ENCODE data around the gene MYO1B.

MYO1B gene

GRCh38 chr2:191301971-191302370 is 56.8 kb downstream of the MYO1B start:
- DNase-seq = no peak

GRCh38 chr2:191302459-191303139 is 57.4 kb downstream of the MYO1B start:
- no peak for DNase-seq

- no peak for DNase-seq
These were observed 58.2 kb downstream of the MYO1B start for GRCh38 chr2:191303140-191304005.

GRCh38 chr2:191304939-191305875 is 60.0 kb downstream of the MYO1B start:
- DNase-seq = no peak

GRCh38 chr2:191308026-191308425 is 62.8 kb downstream of the MYO1B start:
- no peak for DNase-seq

- no peak for DNase-seq
These were observed 66.0 kb downstream of the MYO1B start for GRCh38 chr2:191311156-191311555.

- DNase-seq = no peak
These were observed 66.4 kb downstream of the MYO1B start for GRCh38 chr2:191311627-191312026.

- no peak for DNase-seq
These were observed 67.0 kb downstream of the MYO1B start for GRCh38 chr2:191312163-191312562.

GRCh38 chr2:191312662-191313061 is 67.5 kb downstream of the MYO1B start:
- DNase-seq = no peak

- DNase-seq = no peak
These were observed 69.6 kb downstream of the MYO1B start for GRCh38 chr2:191314697-191315364.

GRCh38 chr2:191315365-191315752 is 70.2 kb downstream of the MYO1B start:
- DNase-seq = no peak

GRCh38 chr2:191316246-191316994 is 71.2 kb downstream of the MYO1B start:
- no peak for DNase-seq

GRCh38 chr2:191318037-191318728 is 73.0 kb downstream of the MYO1B start:
- no peak for DNase-seq

- DNase-seq = no peak
These were observed 73.5 kb downstream of the MYO1B start for GRCh38 chr2:191318729-191319078.

GRCh38 chr2:191319186-191319585 is 74.0 kb downstream of the MYO1B start:
- no peak for DNase-seq

GRCh38 chr2:191320881-191321280 is 75.7 kb downstream of the MYO1B start:
- DNase-seq = no peak

- no peak for DNase-seq
These were observed 76.9 kb downstream of the MYO1B start for GRCh38 chr2:191321861-191322662.

GRCh38 chr2:191322828-191323506 is 77.8 kb downstream of the MYO1B start:
- no peak for DNase-seq

GRCh38 chr2:191325651-191326365 is 80.6 kb downstream of the MYO1B start:
- DNase-seq = no peak

All from SIG-M5 (cell line).